HG03108 (cell line): ENCODE data around the gene CHD1.
"Not testable (repeated sequence)": the region's sequence is repeated elsewhere in the genome, so short reads cannot be mapped to it uniquely, and the experiment has no call there.

ENCODE experiments used
- ATAC-seq: cut with Tn5 transposase; IDR thresholded peaks from one replicate; pipeline ENCODE4 v1.9.1; 2021; ENCODE audit warnings: moderate library complexity; ENCODE audit not compliant: unreplicated experiment

CHD1 gene

GRCh38 chr5:98928873-98929709, at the start of gene CHD1:
CHD1 (minus strand) TSS chr5:98929007; CDS start chr5:98926386, 2,621 bp downstream.
- peak; percentile 65 for ATAC-seq

- ATAC-seq, result no peak
Measured at GRCh38 chr5:98978528-98978927, 49.7 kb upstream of the CHD1 start.

DNA sequence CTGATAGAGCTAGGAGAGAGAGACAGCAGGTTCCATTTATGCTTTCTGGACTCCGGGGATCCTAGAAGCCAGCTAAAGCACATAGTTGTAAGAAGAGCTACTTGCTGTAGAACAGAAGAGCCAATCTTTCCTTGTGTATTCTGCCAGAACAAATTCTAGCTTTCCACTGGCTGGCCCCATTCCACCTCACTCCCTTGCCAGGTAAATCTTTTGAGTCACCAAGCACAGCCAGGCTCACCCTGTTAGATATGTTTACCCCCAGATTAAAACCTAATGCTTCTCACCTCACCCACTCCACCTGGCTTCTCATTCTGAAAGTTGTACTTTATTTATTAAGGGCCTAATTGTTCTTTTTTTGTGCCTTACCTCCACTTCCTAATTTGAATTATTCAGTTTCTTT, 48.9 kb upstream of the CHD1 start:
- no peak for ATAC-seq

- peak; percentile 87 for ATAC-seq
Measured at GRCh38 chr5:98975682-98976407, 47.0 kb upstream of the CHD1 start.

- ATAC-seq, result no peak
Measured at GRCh38 chr5:98975223-98975622, 46.4 kb upstream of the CHD1 start.

GRCh38 chr5:98969400-98969799, 40.6 kb upstream of the CHD1 start:
- ATAC-seq, result no peak

GRCh38 chr5:98968056-98968564, 39.3 kb upstream of the CHD1 start:
- ATAC-seq, result no peak

- no peak for ATAC-seq
Measured at GRCh38 chr5:98965226-98965625, 36.4 kb upstream of the CHD1 start.

DNA sequence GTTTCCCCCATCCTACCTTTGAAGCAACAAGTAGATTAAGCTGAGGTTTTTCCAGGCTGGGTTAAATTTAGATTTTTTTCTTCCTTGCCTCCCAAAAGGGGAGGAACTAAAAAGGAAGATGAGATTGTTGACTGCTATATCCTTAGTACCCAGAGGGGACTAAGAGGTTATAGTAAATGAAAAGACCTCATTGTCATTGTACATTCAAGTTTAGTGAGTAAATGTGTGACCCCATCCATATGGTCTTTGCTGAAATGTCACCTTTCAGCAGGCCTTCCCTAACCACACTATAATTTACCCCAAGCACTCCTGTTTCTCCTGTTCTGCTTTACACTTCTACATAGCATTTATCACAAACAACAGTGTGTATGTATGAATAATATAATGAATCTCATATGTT, 35.8 kb upstream of the CHD1 start:
- ATAC-seq, result no peak

DNA sequence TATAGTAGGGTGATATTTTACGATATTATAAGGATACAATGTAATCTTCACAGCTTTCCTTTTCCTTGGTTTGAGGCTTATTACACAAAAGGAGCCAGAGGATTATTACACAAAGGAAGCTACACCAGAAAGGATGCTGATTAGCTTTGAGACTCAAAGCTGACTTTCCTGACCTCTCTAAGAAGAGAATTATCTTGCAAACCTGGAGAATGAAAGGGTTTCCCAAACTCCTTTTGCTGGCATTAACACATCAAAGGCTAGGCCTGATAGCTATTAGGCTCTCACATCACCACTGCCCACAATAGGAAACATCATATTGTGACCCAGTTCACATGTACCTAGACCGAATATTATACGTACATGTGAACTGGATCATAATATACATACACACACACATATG, 34.2 kb upstream of the CHD1 start:
- no peak for ATAC-seq

GRCh38 chr5:98962587-98962986, 33.8 kb upstream of the CHD1 start:
- no peak for ATAC-seq

GRCh38 chr5:98961665-98962344, 33.0 kb upstream of the CHD1 start:
- ATAC-seq, result no peak

- ATAC-seq, result no peak
Measured at GRCh38 chr5:98957307-98957706, 28.5 kb upstream of the CHD1 start.

DNA sequence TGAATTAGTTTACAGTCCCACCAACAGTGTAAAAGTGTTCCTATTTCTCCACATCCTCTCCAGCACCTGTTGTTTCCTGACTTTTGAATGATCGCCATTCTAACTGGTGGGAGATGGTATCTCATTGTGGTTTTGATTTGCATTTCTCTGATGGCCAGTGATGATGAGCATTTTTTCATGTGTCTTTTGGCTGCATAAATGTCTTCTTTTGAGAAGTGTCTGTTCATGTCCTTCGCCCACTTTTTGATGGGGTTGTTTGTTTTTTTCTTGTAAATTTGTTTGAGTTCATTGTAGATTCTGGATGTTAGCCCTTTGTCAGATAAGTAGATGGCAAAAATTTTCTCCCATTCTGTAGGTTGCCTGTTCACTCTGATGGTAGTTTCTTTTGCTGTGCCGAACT, 27.1 kb upstream of the CHD1 start:
- not testable (repeated sequence) for ATAC-seq

- ATAC-seq, result not testable (repeated sequence)
Measured at GRCh38 chr5:98955471-98955870, 26.7 kb upstream of the CHD1 start.

DNA sequence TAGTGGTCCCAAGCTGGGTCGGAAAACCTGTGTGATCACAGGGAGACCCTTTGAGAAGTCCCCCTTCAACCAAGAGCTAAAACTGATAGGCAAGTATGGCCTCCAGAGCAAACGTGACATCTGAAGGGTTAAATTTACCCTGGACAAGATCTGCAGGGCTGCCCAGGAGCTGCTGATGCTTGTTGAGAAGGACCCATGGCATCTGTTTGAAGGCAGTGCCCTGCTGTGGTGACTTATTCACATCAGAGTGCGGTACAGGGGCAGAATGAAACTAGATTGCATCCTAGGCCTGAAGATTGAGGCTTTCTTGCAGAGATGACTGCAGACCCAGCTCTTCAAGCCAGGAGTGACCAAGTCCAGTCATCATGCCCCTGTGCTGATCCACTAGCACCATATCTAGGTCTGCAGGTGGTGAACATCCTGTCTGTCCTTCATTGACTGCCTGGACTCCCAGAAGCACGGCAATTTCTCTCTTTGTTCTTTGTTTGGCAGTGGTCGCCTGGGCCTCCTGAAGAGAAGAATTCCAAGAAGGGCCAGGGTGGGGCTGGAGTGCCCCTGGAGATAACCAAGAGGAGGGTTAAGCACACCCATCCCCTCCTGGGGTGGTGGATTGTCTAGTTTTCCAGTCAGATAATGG, 25.7 kb upstream of the CHD1 start:
- no peak for ATAC-seq

- ATAC-seq, result no peak
Measured at GRCh38 chr5:98942847-98943246, 14.0 kb upstream of the CHD1 start.

DNA sequence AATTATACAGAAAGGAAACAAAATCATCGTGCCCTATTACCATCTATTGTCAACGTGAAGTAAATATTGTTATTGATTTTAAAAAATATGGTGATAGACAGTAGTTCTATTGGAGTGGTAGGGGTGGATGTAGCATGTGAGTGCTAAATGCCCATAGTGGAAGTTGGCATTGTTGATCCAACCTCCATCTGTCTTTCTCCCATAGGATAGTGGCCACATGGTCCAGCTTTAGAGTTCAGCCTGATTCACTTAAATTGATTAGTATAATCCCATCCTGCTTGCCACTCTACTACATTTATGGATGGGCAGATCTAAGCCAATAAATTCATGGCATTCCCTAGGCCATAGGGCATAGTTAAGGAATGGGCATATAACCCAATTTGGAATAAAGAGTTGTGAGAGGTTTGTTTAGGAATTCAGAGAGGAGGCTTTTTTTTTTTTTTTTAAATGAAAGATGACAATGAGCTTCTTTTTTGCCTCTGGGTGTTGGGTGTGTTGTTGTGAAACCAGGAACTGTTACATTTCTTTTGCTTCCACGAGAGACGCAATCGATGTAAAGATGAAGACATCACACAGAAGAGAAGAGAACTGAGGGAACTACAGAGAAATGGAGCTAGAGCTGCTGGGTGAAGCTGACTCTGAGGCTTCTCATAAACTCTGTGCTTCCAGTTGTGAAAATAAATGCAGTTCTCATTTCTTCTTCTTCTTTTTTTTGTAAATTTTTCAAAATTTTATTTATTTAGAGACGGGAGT, 12.5 kb upstream of the CHD1 start:
- ATAC-seq, result no peak

- no peak for ATAC-seq
Measured at GRCh38 chr5:98940581-98940980, 11.8 kb upstream of the CHD1 start.

DNA sequence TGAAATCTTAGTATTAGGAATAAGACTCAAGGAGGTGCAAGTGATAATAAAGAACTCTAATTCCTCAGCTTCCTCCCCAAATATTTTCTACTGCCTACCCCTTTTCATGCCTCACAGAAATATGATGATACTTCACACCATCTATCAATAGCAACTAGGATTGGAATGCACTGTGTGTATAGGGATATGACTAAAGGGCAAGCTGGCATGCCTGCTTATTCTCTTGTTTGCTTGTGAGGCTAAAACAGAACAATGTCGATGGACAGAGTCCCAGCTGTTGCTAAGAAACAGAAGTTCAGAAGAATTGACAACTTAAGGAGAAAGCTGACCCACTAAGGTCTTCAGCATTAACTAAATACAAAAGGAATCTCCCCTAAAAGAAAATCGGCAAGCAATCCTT, 9.7 kb upstream of the CHD1 start:
- no peak for ATAC-seq
